ENCODE data around the gene CNP.
"Not testable (repeated sequence)": the region's sequence is repeated elsewhere in the genome, so short reads cannot be mapped to it uniquely, and the experiment has no call there.

Gene CNP

GRCh38 chr17:41966463-41967140 lies at the start of gene CNP:
Gene CNP, plus strand, starts transcription at chr17:41966795. Its CDS starts 90 bp downstream, at chr17:41966885.
- peak; percentile 94 for DNase-seq

DNA sequence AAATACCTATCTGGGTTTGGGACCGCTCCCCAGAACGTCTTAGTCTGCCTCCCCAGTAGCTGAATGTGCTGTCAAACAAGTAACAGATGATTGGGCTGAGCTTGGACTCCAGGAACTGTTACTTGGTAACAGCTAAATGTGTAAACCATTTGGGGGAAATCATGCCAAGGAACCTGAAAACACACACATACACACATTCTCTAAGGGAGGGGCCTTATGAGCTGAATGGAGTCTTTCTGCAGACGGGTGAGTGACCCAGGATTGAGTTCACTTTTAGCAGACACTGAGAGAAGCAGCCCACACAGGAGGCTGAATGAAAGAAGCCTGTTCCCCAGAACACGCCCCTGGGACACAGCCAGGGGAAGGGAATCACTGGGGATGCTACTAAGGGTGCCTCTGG lies 49.4 kb upstream of the CNP start:
- DNase-seq: no peak

- no peak for DNase-seq
These were observed 48.8 kb upstream of the CNP start for GRCh38 chr17:41917679-41918313.

DNA sequence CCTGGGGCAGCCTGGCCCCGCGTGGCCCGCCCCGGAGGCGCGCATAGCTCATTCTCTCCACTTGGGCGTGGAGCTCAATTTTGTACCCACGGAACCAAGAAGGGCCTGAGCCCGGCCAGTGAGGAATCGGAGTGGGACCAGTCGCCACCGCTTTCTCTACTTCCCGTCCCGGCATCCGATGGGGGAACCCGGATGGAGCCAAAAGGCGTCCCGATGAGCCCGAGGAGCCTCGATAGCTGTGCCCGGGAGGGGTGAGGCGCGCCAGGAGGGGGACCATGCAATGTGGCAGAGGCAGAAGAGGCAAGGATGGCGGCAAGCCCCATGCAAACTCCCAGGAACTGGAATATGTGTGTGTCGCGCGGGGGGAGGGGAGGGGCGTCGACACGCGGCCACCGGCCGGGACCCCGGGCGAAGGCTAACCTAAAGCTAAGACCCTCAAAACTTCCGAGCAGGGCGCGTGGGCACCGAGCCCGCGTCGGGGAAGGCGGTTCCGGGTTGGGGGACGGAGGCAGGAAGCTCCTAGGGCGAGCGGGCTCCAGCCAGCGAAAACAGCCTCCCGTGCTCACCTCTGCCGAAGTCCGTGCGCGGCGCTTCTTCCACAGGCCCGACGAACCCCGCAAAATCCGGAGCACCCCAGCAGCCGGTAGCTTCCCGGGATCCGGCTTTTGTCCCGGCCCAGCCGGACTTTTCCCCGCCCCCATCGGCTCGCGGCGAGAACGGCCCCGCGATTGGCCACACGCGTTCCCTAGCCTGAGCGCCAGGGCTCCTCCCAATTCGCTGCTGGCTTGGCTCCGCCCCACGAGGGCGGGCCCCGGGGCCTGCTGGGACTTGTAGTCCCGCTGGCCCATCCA lies 48.1 kb upstream of the CNP start, which contains the start of gene ACLY:
TSS of gene ACLY (minus strand) at position 638 of the 851 bp plus-strand sequence. CDS start 5,078 bp downstream, outside the sequence.
- DNase-seq: peak; percentile 97

DNA sequence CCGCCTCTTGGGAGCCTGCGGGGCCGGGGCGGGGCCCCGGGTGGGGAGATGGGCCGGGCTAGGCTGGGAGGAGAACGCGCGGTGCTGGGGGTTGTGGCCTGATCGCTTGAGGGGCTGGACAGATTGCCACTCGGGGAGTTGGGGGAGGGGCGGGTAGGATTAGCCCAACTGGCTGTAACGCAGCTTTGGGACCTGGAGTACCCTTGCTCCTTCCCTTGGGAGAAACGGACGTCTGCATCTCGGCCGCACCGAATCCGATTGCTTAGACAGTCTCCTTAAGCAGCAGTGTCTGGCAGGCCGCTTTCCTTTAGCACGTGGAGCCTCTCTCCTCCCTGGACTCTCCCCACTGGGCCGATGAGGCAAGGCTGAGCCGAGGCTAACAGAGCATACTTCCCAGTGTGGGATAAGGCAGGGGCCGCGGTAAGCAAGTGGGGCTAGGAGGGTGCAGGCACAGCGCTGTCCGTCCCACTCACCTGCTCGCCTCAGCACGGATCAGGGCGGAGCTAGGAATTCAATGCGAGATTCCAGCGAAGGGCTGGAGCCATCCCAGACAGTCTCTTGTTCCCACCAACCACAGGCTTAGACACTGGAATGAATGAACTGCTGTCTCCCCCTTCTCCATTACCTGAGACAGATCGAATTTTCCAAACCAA lies 47.3 kb upstream of the CNP start:
- peak; percentile 74 for DNase-seq

DNA sequence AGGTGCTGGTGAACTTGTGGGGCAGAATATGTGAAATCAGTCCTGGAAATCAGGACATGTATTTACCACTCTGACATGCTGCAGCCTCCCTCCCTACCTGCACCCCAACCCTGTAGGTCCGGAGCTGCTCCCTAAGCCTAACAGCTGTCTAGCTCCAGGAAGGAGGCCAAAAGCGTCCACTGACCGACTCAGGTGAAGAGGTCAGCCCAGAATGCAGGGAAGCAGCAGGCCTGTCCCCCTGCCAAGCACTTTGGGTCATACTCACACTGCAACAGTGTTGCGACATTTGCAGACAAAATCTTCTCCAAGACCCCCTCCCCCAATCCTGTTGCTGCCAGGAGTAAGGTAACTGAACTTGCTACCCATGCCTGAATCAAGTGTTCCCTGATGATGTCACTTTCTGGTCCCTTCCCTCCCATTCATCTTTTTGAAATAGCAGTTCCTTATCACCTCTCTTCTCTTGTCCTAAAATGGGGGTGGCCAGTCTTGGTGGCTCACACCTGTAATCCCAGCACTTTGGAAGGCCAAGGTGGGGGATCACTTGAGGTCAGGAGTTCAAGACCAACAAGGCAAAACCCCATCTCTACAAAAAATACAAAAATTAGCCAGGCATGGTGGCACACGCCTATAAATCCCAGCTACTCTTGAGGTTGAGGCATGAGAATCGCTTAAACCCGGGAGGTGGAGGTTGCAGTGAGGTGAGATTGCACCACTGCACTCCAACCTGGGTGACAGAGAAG lies 46.6 kb upstream of the CNP start:
- DNase-seq: no peak

DNA sequence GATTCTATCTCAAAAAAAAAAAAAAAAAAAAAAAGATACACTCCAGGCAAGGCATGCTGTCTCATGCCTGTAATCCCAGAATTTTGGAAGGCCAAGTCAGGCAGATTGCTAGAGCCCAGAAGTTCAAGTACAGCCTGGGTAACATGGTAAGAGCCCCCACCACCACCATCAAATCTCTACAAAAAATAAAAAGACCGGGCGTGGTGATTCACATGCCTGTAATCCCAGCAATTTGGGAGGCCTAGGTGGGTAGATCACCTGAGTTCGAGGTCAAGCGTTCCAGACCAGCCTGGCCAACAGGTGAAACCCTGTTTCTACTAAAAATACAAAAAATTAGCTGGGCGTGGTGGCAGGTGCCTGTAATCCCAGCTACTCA lies 46.0 kb upstream of the CNP start:
- no peak for DNase-seq

DNA sequence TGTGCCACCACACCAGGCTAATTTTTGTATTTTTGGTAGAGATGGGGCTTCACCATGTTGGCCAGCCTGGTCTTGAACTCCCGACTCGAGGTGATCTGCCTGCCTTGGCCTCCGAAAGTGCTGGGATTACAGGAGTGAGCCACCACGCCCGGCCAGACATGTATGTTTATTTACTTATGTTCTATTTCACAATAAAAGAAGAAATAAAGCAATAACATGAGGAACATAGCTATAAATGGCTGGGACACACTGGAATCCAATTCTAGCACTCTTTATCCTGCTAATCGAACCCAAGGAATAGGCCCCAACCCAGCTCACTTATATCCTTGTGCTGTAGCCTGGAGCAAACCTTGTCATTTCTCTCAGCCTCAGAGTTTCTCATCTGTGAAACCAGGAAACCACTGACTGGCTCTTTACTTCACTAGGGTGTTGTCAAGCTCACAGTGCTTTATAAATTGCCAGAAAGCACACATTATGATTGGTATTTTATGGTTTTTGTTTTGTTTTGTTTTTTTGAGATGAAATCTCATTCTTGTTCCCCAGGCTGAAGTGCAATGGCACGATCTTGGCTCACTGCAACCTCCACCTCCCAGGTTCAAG lies 40.5 kb upstream of the CNP start:
- DNase-seq: no peak

- no peak for DNase-seq
These were observed 37.8 kb upstream of the CNP start for GRCh38 chr17:41928693-41929251.

GRCh38 chr17:41930009-41930832 lies 36.4 kb upstream of the CNP start, which contains the start of gene ODAD4:
Gene ODAD4, plus strand, starts transcription at chr17:41930617. Its CDS starts 107 bp downstream, at chr17:41930724.
- DNase-seq: peak; percentile 97

DNA sequence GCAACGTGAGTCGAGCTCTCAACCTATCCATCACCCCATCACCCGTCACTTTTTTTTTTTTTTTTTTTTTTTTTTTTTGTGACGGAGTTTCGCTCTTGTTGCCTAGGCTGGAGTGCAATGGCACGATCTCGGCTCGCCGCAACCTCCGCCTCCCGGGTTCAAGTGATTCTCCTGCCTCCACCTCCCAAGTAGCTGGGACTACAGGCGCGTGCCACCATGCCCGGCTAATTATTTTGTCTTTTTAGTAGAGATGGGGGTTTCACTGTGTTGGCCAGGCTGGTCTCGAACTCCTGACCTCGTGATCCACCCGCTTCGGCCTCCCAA lies 35.8 kb upstream of the CNP start:
- DNase-seq: not testable (repeated sequence)

DNA sequence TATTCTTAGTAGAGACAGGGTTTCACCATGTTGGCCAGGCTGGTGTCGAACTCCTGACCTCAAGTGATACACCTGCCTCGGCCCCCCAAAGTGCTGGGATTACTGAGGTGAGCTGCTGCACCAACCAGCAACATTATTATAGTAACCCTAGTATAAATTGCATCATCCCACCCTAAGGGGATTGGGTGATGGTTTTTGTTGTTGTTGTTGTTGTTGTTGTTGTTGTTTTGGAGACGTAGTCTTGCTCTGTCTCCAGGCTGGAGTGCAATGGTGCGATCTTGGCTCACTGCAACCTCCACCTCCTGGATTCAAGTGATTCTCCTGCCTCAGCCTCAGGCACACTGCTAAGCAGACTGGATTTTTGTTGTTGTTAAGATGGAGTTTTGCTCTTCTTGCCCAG lies 34.9 kb upstream of the CNP start:
- DNase-seq: not testable (repeated sequence)

DNA sequence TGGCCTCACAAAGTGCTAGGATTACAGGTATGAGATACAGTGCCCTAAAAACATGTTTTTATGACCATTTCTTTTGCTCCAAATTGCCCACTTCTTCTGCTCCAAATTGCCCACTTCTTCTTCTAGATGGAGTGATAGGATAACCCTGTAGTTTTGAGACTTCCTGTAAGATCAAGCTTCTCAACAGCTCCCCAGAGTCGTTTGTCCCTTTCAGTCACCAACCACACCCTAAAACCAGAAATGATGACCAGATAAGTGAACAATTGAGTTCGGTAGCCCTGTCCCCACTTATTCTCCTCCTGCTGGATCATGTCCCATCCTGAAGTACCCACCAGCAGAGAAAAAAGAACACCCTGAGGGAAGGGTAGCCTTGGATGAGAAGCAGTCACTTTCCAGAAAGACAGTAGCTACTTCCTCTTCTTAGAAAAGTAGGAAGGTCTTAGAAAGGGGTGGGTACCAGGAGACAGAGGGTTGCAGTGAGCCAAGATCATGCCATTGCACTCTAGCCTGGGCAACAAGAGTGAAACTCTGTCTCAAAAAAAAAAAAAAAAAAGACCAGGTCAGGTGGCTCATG lies 33.7 kb upstream of the CNP start:
- DNase-seq: no peak

DNA sequence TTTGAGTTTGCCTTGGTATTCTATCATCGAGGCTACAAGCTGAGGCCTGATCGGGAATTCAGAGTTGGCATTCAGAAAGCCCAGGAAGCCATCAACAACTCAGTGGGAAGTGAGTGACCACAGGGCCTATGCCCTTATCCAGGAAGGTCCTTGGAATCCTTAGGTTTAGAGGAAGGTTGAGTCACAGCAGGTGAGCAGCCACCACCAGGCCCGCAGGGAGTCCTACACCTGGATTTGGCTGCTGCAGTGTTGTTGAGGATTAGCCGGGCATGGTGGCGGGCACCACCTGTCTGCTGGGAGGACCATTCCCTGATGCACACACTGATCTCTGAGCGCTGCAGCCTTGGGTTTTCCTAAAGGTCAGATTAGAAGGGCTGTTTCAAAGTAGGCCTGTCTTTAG lies 31.0 kb upstream of the CNP start:
- DNase-seq: no peak

GRCh38 chr17:41937970-41938954 lies 28.3 kb upstream of the CNP start:
- no peak for DNase-seq

- no peak for DNase-seq
These were observed 27.4 kb upstream of the CNP start for GRCh38 chr17:41939044-41939692.

DNA sequence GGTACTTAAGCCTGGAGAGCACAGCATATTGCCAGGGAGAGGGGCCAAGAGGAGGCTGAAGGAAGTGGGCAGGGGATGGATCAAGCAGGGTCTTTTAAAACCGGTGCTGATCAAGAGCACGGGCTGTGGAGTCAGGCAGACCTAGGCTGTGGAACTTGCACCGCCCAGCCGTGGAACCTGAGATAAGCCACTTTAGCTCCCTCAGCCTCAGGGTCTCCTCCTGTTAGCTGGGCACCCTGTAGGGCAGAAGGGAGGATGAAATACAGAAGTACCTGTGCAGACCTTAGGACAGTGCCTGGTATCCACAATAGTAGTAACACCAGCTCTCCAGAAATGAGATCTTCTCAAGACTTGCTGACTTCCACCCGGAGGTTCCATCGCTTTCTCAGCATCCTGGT lies 26.9 kb upstream of the CNP start:
- DNase-seq: no peak

DNA sequence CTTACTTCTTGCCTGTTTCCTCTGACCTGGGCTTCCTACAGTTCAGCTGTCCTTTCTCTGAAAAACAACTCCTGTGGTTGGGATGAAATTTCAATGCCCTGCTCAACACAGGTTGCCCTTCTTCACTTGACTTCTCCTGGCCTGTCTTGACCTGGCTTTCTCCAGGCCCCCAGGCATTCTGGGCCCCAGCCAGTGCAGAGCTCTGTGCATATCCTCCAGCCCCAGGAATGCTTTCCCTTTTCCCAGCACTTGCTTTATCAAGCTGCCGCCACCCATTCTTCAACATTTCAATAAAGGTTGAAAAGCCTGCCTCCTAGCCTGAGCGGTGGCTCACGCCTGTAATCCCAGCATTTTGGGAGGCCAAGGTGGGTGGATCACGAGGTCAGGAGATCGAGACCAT lies 25.4 kb upstream of the CNP start:
- DNase-seq: no peak
